GM18517 (cell line): Measurements from ENCODE around the gene C2CD3.

Experiments used
- ATAC-seq: cut with Tn5 transposase; IDR thresholded peaks from one replicate; pipeline ENCODE4 v1.9.1; 2021; ENCODE audit warnings: mild to moderate bottlenecking, moderate library complexity; ENCODE audit not compliant: unreplicated experiment

C2CD3 gene, protein sequence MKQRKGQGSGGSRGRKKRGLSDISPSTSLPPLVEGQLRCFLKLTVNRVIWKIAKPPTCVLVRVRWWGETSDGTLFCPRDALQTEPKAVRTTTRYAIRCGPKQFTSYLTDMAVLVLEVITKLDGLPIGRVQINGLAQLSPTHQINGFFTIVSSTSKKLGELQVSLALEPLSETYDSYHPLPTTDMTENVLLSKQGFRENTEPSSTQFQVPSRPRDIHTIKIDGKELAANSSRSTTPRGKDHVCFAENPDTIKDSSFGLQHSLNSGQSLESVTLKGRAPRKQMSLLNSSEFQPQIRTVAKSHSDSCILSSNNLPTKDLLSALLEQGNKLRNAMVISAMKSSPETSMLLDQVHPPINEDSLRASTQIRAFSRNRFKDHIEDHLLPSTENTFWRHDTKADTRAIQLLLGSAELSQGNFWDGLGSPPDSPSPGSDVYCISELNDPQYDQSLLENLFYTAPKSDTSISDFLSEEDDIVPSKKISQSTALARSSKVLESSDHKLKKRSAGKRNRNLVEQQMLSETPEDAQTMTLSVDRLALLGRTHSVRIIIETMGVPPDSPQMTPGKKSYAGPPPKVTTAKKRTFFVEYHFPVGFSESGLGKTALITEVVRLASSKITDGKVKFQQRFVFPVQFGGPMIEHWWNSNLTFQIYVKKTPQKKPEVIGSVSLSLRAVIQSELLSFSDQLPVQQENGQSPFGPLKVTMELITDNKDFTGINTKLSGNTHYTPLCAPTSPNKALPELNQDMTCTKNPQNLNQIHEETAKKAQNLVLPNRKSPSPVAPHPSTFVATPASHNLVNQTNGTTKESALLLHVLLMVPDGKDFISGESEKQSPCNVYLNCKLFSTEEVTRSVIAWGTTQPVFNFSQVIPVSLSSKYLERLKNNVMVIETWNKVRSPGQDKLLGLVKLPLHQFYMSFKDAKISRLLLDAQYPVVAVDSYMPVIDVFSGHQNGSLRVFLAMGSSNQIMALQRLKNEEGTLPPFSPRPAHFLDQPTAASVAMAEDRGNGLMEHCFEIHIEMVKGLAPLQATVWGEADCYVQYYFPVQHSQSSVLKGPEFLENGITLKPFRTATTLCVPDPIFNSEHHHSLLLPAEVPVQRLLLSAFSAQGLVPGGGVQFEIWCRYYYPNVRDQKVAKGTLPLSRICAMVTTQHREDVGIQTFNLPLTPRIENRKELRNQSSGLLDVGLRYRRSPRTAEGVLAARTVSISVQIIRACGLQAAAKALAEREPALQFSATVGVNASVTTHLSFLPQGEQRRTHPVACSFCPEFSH (N-terminal part only)

DNA sequence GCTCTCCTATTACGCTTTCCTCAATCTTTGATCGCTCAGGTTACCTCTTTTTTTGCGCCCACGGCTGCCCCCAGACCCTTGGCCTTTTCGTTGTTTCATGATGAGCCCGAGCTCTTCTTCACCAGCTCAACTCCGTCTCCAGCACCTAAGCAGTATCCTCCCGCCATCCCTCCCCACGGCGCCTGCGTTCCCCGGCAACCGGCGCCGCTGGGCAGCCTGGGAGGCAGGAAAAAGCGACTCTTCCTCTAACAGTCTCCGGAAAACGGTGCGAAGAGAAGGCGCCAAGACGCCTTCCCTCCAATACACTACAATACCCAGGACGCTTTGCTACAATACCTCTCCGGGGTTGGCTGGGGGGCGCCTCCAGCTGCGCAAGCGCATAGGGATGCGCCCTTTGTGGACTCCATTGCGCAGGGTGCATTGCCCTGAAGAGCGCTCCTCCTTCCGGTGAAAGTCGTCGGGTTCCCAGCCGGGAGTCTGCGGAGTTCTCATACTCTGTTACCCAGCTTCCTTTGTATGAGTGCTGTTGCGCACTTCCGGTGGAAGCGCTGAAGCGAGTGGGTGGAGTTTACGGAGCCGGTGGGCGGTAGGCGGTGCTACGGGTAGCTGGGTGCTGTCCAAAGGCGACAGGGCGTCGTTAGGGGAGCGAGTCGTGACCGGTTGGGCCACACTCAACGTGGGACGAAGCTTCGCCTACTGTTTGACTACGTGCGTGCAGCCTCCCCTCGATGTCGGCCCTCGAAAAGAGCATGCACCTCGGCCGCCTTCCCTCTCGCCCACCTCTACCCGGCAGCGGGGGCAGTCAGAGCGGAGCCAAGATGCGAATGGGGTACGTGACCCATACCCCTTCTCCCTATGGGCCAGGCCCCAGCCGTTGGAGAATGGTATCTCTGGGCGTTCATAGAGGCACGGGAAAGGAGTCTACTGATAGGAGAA, at the start of gene C2CD3, which contains the start of gene PPME1:
Gene C2CD3 (minus strand): TSS at position 309 of the 936 bp plus-strand sequence. CDS start 210 bp downstream, at position 99.
Gene PPME1 (plus strand): TSS at position 596 of the 936 bp plus-strand sequence. CDS start 133 bp downstream, at position 729.
- ATAC-seq, result peak; percentile 96

DNA sequence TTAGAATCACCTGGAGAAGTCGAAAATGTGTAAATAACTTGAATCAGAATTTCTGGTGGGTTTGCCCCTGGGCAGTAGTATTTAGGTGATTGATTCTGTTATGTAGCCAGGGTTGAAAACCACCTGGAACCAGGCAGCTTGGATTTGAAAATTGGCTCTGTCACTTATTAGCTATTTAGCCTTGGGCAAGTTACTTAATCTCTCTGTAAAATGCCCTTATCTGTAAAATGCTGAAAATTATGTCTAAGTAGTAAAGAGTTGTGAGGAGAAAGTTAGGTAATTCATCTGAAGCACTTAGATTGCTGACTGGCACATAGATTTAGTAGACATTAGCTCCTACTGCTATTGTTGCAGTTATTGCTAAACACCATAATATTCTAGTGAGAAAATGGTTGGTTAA, 49.6 kb upstream of the C2CD3 start:
- ATAC-seq, result no peak

- ATAC-seq, result no peak
These were observed 41.7 kb upstream of the C2CD3 start for GRCh38 chr11:74212533-74212932.

- ATAC-seq, result no peak
These were observed 37.7 kb upstream of the C2CD3 start for GRCh38 chr11:74208507-74208906.

DNA sequence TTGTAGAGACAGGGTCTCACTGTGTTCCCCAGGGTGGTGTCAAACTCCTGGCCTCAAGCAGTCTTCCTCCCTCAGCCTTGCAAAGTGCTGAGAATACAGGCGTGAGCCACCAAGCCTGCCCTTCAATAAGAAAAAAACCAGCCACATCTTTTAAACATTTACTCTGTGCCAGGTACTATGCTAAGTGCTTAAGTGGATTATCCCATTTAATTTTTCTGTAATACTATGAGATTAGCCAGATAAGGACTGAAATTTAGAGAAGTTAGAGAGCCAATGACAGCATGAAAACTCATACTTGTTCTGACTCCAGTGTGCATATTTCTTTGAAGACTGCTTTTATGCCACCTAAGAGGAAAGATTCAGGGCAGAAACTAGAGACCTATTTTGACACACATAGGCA, 35.9 kb upstream of the C2CD3 start:
- no peak for ATAC-seq

- no peak for ATAC-seq
These were observed 34.4 kb upstream of the C2CD3 start for GRCh38 chr11:74205181-74205580.

DNA sequence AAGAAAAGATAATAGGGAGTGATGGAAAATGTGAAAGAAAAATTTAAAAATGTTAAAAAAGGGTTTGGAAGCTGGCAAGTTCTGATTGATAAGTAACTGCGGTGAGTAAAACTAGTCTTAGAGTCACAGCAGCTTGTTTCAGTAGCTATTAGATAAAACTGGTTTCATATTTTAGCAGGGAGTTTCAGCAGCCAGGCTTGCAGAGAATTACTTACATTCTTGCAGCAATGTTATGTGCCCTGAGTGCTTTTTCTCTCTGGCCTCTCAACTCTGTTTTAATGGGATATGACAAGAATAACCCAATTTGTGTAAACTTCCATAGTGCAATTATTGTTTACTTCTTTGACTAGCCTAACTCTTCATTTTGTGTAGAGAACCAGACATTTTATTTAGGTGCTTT, 33.9 kb upstream of the C2CD3 start:
- no peak for ATAC-seq

GRCh38 chr11:74203966-74204365, 33.2 kb upstream of the C2CD3 start:
- no peak for ATAC-seq

- no peak for ATAC-seq
These were observed 26.1 kb upstream of the C2CD3 start for GRCh38 chr11:74196781-74197486.

GRCh38 chr11:74195828-74196227, 25.0 kb upstream of the C2CD3 start:
- ATAC-seq, result no peak

- no peak for ATAC-seq
These were observed 14.9 kb upstream of the C2CD3 start for GRCh38 chr11:74185695-74186094.

DNA sequence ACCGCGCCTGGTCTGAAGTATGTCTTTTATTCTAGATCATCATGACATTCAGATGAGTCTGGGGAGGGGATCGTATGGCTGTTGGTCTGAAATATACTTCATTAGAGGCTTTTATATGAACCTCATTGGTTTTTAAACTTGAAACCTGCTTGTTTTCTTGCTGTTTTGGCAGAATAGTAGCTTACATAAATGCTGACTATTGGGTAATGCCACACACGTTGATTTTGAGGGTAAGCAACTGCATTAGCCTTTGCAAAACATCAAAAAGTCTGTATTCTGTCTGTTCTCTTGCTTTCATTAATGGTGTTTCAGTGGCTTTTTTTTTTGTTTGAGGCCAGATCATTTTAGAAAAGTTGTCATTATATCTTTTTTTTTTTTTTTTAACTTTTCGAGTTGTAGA, 14.5 kb upstream of the C2CD3 start:
- ATAC-seq, result no peak

GRCh38 chr11:74182635-74183034, 11.8 kb upstream of the C2CD3 start:
- ATAC-seq, result no peak

GRCh38 chr11:74179234-74180052, 8.6 kb upstream of the C2CD3 start:
- ATAC-seq, result no peak

GRCh38 chr11:74175920-74176319, 5.1 kb upstream of the C2CD3 start:
- no peak for ATAC-seq

- no peak for ATAC-seq
These were observed 1.2 kb upstream of the C2CD3 start for GRCh38 chr11:74171997-74172396.

- ATAC-seq, result no peak
These were observed 797 bp upstream of the C2CD3 start for GRCh38 chr11:74171630-74171968.

GRCh38 chr11:74169738-74170458, 904 bp downstream of the C2CD3 start:
- ATAC-seq, result no peak
